HEK293 (cell line): ENCODE measurements around the gene SUGP2.

Experiments used
- CTCF ChIP-seq: fragments of 450-650 bp; formaldehyde crosslinking; IDR thresholded peaks from 2 replicates; pipeline ENCODE4 v1.5.1; 2016; ENCODE audit warnings: missing biosample characterization, missing genetic modification characterization
- KLF7 ChIP-seq: fragments of 450-650 bp; formaldehyde crosslinking; IDR thresholded peaks from 2 replicates; pipeline ENCODE4 v1.5.1; 2016; ENCODE audit warnings: missing biosample characterization, missing genetic modification characterization, borderline replicate concordance
- TCF7L2 ChIP-seq: IDR thresholded peaks from 2 replicates; pipeline ENCODE4 v1.6.1; 2011; ENCODE audit warnings: low read depth, mild to moderate bottlenecking, inconsistent platforms, low read length, moderate library complexity, borderline replicate concordance
- ZNF112 ChIP-seq: fragments of 450-650 bp; formaldehyde crosslinking; IDR thresholded peaks from 2 replicates; pipeline ENCODE4 v1.5.0; 2017; ENCODE audit warnings: missing biosample characterization, missing genetic modification characterization
- ZNF24 ChIP-seq: fragments of 450-650 bp; formaldehyde crosslinking; IDR thresholded peaks from 2 replicates; pipeline ENCODE4 v1.5.1; 2016; ENCODE audit warnings: missing biosample characterization, missing genetic modification characterization
- ZNF670 ChIP-seq: fragments of 450-650 bp; formaldehyde crosslinking; IDR thresholded peaks from 2 replicates; pipeline ENCODE4 v1.5.1; 2016; ENCODE audit warnings: missing biosample characterization, missing genetic modification characterization, low read depth
- ZNF692 ChIP-seq: fragments of 450-650 bp; formaldehyde crosslinking; IDR thresholded peaks from 2 replicates; pipeline ENCODE4 v1.5.1; 2016; ENCODE audit warnings: missing biosample characterization, missing genetic modification characterization
- ZNF791 ChIP-seq: fragments of 450-650 bp; formaldehyde crosslinking; IDR thresholded peaks from 2 replicates; pipeline ENCODE4 v1.5.1; 2016; ENCODE audit warnings: missing biosample characterization, missing genetic modification characterization
- ZNF830 ChIP-seq: fragments of 450-650 bp; IDR thresholded peaks from 2 replicates; pipeline ENCODE4 v1.5.0; 2018; ENCODE audit warnings: missing biosample characterization, missing genetic modification characterization, low read depth, mild to moderate bottlenecking, moderate library complexity
- ZNF843 ChIP-seq: fragments of 450-650 bp; formaldehyde crosslinking; IDR thresholded peaks from 2 replicates; pipeline ENCODE4 v1.5.1; 2016; ENCODE audit warnings: missing biosample characterization, missing genetic modification characterization

GRCh38 chr19:18960370-18960769, 72.9 kb downstream of the SUGP2 start:
- TF ChIP-seq ZNF692, result no peak
- TF ChIP-seq ZNF112, result no peak
- no peak for TF ChIP-seq ZNF843
- no peak for TF ChIP-seq ZNF24 (tag by site-specific recombination)
- TF ChIP-seq CTCF (tag by site-specific recombination), result no peak
- no peak for TF ChIP-seq ZNF830 (tag by site-specific recombination)
- no peak for TF ChIP-seq KLF7
- TF ChIP-seq ZNF791 (tag by site-specific recombination), result no peak
- no peak for TF ChIP-seq ZNF670 (tag by site-specific recombination)
- no peak for TF ChIP-seq TCF7L2
